Fibroblast of skin of scalp (primary cell): ENCODE results near the gene CYFIP1.

Experiments used
- DNase-seq: peaks from one replicate; pipeline ENCODE4 v3.0.0-alpha.2; 2013

The CYFIP1 gene

GRCh38 chr15:22915866-22916515, 64.2 kb downstream of the CYFIP1 start:
- DNase-seq, result no peak

GRCh38 chr15:22913646-22914380, 66.4 kb downstream of the CYFIP1 start:
- no peak for DNase-seq

- DNase-seq, result no peak
Measured at GRCh38 chr15:22912256-22912655, 67.9 kb downstream of the CYFIP1 start.

DNA sequence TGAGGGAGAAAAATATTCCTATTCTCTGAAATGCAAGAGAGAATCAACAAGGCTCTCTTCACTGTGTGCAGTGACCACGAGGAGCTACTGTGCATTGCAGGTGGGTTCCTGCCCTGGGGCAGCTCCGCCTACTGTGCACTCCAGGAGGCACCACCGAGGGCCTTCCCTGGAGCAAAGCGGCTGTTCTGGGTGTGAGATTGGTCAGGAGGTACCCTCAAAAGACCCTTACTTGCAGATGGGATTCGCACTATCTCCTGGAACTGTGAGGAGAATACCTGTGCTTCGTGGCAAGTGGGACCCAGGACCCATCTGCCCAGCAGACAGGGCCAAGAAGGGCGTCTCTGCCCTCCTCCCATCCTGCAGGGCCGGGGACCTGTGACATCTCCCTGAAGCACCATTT, 68.9 kb downstream of the CYFIP1 start:
- no peak for DNase-seq

- no peak for DNase-seq
Measured at GRCh38 chr15:22908830-22909229, 71.3 kb downstream of the CYFIP1 start.

DNA sequence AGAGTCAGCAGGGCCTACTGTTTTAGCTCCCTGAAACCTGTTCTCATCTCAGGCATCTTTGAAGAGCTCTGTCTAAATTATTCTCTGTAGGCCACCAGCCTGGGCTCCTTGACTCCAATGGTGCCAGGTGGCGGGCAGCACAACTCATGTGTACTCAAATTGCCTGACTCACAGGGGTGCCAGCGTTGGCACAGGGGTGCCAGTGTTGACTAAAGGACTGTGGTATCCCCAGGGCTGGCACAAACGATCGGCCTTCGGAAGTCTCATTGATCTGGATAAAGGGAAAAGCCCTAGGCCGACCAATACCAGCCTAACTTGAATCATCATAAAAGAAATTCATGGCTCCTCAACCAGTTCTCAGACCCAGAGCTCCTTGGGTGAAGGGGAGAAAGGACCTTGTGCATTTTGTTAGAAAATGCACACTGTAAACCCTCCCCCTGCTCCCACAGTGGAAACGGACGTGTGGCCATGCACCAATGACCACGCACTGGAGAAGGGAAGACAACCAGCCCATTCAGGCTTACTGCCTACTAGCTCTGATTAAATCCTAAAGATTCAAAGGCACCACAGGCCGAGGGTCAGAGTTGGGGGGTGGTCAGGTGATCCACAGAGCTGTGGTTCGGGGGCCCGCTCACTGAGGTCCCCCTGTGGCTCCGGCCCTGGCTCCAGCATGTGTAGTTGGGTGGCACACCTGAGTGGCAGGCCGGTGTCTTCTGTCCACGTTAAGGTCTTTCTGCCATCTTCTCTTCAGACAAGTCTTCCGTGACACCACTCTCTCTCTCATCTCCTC, 72.8 kb downstream of the CYFIP1 start:
- DNase-seq, result no peak

DNA sequence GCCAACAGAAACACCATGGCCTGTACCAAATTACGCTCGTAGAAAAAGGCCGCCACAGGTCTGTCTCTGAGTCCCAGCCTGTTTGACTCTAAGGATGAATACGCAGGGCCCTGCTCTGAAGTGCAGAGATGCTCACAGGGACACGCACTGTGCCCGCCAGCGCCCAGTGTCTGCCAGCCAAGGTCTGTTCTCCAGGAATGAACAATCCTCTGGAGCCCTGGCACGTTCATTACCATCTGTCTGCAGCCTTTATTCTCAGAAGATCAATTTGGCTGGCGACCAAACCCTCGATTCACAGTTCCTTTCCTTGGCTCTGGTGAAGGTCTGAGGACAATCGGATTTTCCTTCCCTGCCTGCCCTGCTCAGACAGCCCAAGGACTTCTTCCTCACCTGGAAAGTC, 75.4 kb downstream of the CYFIP1 start:
- DNase-seq, result no peak

DNA sequence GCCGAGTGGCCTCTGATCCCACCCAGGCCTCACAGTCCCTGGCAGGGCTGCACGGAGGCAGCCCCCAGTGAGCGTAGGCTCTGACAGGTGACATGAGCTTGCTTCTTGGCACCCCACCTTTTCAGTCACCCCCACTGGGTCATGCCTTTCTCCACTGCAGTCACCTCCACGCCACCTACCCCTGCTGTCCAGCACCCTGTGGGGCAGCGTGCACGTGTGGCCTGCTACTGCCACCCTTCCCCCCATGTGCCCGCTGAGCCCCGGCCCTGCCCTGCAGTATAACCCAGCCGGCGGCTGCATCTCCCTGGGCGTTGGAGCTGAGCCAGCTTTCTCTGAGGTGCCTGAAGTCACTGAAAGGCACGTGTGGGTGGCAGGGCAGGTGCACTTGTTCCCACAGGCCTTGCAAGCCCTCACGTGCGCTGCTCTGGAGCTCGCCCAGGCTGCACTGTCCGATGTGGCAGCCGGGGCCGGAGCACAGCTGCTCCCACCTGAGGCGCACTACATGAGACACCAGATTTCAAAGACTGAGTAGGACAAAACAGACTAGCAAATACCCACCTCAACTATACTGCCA, 76.1 kb downstream of the CYFIP1 start:
- no peak for DNase-seq

- no peak for DNase-seq
Measured at GRCh38 chr15:22903427-22903826, 76.7 kb downstream of the CYFIP1 start.

DNA sequence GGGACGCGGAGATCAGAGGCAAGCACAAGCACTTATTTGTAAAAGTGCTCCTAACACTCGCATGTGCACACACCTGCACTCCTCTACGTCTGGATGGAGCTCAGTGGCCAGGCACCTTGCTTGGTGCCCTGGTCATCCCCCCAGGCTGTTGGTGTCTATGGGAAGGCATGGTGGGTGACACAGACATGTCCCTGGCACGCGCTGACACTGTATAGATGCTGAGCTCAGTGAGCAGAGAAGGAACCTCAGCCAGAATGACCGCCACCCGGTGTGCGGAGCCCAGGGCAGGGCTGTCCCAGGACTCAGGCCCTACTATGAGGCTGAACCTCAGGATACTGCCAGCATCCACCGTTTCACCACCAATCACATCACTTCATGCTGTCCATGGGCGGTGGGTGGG, 77.2 kb downstream of the CYFIP1 start:
- no peak for DNase-seq

- no peak for DNase-seq
Measured at GRCh38 chr15:22902578-22902977, 77.6 kb downstream of the CYFIP1 start.

GRCh38 chr15:22902046-22902445, 78.1 kb downstream of the CYFIP1 start:
- DNase-seq, result no peak

DNA sequence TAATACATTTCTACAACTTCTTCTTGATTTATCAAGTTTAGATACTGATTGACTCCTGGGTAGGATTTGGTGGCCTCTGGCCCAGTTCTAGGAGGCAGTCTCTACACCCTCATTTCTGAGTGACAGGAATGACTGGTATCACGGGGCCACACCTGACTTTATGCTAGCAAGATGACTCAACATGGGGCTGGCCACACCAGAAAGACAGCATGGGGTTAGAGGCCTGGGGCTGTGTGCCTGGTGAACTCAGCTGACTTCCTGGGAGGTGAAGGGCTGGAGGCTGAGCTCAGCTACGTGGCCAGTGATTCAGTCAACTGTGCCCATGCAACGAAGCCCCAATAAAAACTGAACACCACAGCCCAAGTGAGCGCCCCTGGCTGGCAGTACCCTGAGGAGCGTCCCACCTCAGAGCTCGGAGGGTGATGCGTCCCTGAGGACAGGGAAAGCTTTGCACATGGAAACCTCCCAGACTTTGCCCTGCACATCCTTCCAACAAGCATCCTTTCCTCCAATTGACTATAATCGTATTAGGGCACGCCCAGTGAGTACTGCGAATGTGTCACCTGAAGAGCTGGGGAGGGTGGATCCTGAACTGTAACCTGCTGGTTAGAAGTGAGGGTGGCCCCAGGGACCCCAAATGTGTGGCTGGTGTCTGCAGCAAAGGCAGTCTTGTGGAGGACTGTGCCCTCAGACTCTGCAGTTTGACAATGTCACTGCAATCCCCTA, 84.5 kb downstream of the CYFIP1 start:
- no peak for DNase-seq

DNA sequence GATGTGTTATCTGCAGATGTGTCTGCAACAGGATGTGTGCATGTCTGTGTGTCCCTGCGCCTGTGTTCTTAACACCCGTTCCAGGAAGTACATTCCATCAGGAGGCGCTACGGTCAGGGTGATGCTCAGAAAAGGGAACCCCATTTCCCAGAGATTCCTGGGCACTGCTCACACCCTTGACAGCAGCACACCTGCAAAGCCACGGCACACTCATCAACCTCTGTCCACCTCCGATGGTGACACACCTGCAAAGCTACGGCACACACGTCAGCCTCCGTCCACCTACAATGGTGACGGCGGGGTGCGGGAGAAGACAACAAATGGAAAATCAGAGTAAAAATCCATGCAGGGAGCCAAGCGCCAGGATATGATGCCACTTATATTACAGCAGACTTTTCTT, 86.3 kb downstream of the CYFIP1 start:
- no peak for DNase-seq

DNA sequence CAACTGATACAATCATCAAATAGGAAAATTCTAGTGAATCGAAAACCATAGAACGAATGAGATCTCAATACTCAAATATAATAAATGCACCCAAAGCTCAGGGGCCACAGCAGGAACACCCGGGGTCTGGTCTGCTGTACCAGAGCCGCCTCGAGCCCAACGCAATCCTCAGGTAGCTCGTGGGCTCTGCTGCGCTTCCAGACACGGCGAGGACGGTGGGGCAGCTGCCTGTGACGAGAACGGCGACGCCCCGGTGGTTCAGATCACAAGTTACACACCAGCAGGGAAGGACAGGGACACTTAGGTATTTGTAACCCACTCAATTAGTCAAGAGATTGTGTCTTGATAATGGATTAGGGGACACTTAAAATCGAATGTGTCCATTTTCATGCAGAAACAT, 87.1 kb downstream of the CYFIP1 start:
- DNase-seq, result no peak

DNA sequence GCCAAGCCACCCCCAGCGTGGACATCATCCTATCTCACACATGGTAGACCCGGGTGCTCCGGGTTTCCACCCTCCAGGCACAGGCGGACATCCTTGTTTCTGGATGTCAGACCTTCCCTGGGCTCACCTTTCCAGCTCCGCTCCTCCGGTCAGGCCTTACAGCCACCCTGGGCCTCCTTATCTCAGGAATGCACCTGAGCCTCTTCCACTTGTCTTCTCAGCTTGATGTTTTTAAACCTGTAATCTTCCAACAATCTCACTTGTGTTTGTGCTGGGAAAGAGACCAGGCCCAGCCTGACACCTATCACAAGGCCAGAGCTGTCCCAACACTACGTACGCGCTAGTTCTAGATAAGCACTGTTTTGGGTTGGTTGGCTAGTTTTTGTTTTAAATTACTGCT, 87.8 kb downstream of the CYFIP1 start:
- no peak for DNase-seq

GRCh38 chr15:22891426-22892210, 88.5 kb downstream of the CYFIP1 start:
- DNase-seq, result no peak

DNA sequence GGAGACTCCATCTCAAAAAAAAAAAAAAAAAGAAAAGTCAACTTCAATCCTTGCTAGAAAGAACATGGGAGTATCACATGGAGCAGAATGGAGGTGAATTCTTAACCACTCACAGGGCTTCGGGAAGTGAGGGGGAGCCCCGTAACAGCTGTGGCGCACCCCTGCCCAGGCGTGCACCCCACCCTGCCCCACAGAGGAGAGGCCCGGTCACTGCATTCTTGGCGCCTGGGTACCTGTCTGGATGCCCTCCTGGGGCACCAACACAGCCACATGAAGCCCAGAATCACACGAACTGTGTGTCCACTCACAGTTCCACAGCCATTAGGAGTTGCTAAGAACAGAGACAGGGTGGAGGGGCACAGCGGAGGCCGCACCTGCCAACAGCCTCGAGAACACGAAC, 89.9 kb downstream of the CYFIP1 start:
- DNase-seq, result no peak

DNA sequence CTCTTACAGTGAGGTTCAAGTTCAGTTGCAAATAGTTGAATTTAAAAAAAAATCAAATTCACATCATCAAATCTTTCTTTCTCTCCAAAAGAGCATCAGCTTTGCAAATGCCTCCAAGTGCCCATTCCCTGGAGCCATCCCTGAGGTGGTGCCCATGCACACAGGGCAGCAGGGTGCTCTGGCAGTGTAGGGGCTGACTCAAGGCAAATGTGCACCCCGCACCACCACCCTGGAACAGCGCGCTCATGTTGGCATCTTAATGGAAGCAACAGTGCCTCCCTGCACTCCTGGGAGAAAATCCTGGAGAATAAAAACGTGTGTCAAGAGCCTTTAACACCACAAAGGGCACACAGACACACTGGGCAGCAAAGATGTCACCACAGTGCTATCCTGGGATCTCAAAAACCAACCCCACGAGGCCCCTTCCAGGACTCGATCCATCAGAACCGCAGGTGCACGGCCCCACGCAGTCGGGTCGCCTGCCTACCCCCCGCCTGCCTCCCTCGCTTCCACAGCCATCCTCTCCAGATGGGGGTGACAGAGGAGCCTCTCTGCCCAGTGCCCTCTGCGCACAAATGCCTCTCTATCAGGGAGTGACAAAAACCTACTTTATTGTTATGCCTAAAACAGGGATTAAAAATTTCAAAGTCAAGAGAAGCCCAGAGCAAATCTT, 90.9 kb downstream of the CYFIP1 start:
- DNase-seq, result no peak

DNA sequence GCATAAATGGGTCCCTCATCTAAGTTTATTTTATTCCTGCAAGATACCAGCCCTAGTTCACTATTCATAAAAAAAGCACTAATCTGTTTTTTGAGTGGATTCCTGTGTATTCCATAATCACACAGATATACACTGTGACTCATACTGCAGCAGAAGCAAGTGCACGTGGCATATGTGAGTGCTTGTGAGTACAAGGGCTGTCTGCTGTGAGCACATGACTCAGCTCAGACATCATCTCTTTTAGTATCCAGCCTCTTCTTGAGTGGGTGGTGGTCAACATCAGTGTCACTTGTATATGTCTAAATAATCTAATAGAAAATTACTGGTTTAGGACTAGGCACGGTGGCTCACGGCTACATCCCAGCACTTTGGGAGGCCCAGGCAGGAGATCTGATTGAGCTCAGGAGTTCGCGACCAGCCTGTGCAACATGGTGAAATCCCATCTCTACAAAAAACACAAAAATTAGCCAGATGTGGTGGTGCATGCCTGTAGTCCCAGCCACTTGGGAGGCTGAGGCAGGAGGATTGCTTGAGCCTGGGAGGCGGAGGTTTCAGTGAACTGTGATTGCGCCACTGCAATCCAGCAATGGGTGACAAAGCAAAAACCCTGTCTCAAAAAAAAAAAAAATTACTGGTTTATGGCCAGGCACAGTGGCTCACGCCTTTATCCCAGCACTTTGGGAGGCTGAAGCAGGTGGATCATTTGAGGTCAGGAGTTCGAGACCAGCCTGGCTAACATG, 91.9 kb downstream of the CYFIP1 start:
- DNase-seq, result peak; percentile 94
